Measurements from ENCODE around the gene PLPP1.

Gene PLPP1

GRCh38 chr5:55453211-55453610 is 81.6 kb downstream of the PLPP1 start:
- DNase-seq (ENCODE audit: low read depth): no peak
- no peak overlapping the region for H3K4me3 ChIP-seq (ENCODE audit: low read depth, low read length)
- TF ChIP-seq MYC (IDR thresholded peaks at IDR 0.05; ENCODE audit: low read depth, low read length) (no peak), POLR2A (IDR thresholded peaks at IDR 0.05; ENCODE audit: extremely low read depth, insufficient read length) (no peak), MAX (IDR thresholded peaks at IDR 0.05; ENCODE audit: low read depth, low read length) (no peak), CTCF (IDR thresholded peaks at IDR 0.05; ENCODE audit: low read depth, low read length) (no peak)

- no peak overlapping the region for H3K4me3 ChIP-seq (ENCODE audit: low read depth, low read length)
- TF ChIP-seq MAX (IDR thresholded peaks at IDR 0.05; ENCODE audit: low read depth, low read length) (no peak), MYC (IDR thresholded peaks at IDR 0.05; ENCODE audit: low read depth, low read length) (no peak), CTCF (IDR thresholded peaks at IDR 0.05; ENCODE audit: low read depth, low read length) (no peak), POLR2A (IDR thresholded peaks at IDR 0.05; ENCODE audit: extremely low read depth, insufficient read length) (no peak)
- DNase-seq (ENCODE audit: low read depth): no peak
These were observed 82.8 kb downstream of the PLPP1 start for GRCh38 chr5:55451976-55452375.

- no peak for DNase-seq (ENCODE audit: low read depth)
- TF ChIP-seq CTCF (IDR thresholded peaks at IDR 0.05; ENCODE audit: low read depth, low read length): no peak
- no peak for TF ChIP-seq MAX (IDR thresholded peaks at IDR 0.05; ENCODE audit: low read depth, low read length)
- no peak for TF ChIP-seq MYC (IDR thresholded peaks at IDR 0.05; ENCODE audit: low read depth, low read length)
- no peak for TF ChIP-seq POLR2A (IDR thresholded peaks at IDR 0.05; ENCODE audit: extremely low read depth, insufficient read length)
- no peak overlapping the region for H3K4me3 ChIP-seq (ENCODE audit: low read depth, low read length)
These were observed 84.6 kb downstream of the PLPP1 start for GRCh38 chr5:55450050-55450765.

GRCh38 chr5:55446640-55447351 is 88.0 kb downstream of the PLPP1 start:
- no peak for DNase-seq (ENCODE audit: low read depth)
- H3K4me3 ChIP-seq (ENCODE audit: low read depth, low read length): no peak overlapping the region
- TF ChIP-seq CTCF (IDR thresholded peaks at IDR 0.05; ENCODE audit: low read depth, low read length) (no peak), MYC (IDR thresholded peaks at IDR 0.05; ENCODE audit: low read depth, low read length) (no peak), MAX (IDR thresholded peaks at IDR 0.05; ENCODE audit: low read depth, low read length) (no peak), POLR2A (IDR thresholded peaks at IDR 0.05; ENCODE audit: extremely low read depth, insufficient read length) (no peak)

- no peak overlapping the region for H3K4me3 ChIP-seq (ENCODE audit: low read depth, low read length)
- TF ChIP-seq MYC (IDR thresholded peaks at IDR 0.05; ENCODE audit: low read depth, low read length) (no peak), MAX (IDR thresholded peaks at IDR 0.05; ENCODE audit: low read depth, low read length) (no peak), CTCF (IDR thresholded peaks at IDR 0.05; ENCODE audit: low read depth, low read length) (no peak), POLR2A (IDR thresholded peaks at IDR 0.05; ENCODE audit: extremely low read depth, insufficient read length) (no peak)
- no peak for DNase-seq (ENCODE audit: low read depth)
These were observed 89.0 kb downstream of the PLPP1 start for GRCh38 chr5:55445791-55446190.

All from NB4 (cell line).